Measurements from ENCODE around the gene SCN10A. TPM values are rescaled to one million over a fixed set of nuclear protein-coding genes. Genes with fewer than 3 reads are reported as not detected.

The SCN10A gene
- total RNA-seq, 2 donors from 2014 or later = not detected

DNA sequence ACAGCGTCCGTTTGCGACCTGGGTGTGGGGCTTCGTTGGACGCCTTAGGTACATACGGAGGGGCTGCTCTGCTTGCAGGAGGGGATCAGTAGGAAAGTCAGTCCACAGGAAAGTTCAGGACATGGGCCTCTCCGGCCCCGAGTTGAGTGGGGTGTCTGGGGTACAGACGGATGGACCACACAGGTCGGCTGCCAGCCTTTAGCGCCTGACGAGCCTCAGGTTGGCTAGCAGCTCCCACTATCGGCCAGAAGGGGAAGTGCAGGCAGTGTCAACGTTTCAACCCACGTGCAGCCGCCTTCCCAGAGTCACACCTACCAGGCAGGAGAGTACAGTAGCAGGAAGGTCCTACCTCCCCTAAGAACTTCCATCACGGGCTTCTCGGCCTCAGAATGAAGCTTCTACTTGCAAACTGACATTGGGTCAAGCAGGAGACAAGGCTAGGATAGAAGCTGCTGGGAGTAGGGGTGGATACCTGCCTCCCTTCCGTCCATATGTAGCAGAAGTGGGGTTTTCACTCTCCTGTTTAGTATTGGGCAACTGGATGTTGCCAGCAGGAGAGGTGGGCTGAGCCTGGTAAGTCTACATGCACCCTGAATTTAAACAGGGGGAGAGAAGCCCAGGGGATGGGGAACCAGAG lies 164.7 kb downstream of the SCN10A start:
- Histone ChIP-seq H3K9me3 (no peaks in the 10 kb centered on the region), H3K4me3 (no peak overlapping the region), H3K27ac (no peak overlapping the region), H3K27me3 (replicated peaks; ENCODE audit: insufficient read depth) (no peaks in the 10 kb centered on the region), H3K4me1 (replicated peaks) (no peaks in the 10 kb centered on the region), H3K36me3 (no peaks in the 10 kb centered on the region)
- peak; percentile 59 for DNase-seq (ENCODE audit: low spot score)
- WGBS = 9% methylated on average over 18 of the region's 19 CpGs
- intact Hi-C loops (cut with DNase I) = loop anchor here (1.0 kb wide), 1 partner anchor 130 kb away; no protein-coding TSS in a partner anchor
- peak; percentile 25 for TF ChIP-seq POLR2AphosphoS5 (IDR thresholded peaks at IDR 0.05)
- TF ChIP-seq POLR2A (IDR thresholded peaks at IDR 0.05) = no peak
- peak; percentile 83 to 90 (median 84) for TF ChIP-seq CTCF (IDR thresholded peaks at IDR 0.05)

- peak overlapping the region; percentile 33 to 49 for H3K4me3 ChIP-seq
- intact Hi-C loops (cut with DNase I) = no loop called here
- no peaks in the 10 kb centered on the region for H3K27me3 ChIP-seq (replicated peaks; ENCODE audit: insufficient read depth)
- DNase-seq (ENCODE audit: low spot score) = no peak
- 79% methylated on average over 14 of the region's 14 CpGs for WGBS
- H3K27ac ChIP-seq = no peak overlapping the region
- H3K36me3 ChIP-seq = no peaks in the 10 kb centered on the region
- TF ChIP-seq POLR2AphosphoS5 (IDR thresholded peaks at IDR 0.05) = no peak
- TF ChIP-seq CTCF (IDR thresholded peaks at IDR 0.05) = no peak
- no peak for TF ChIP-seq POLR2A (IDR thresholded peaks at IDR 0.05)
- no peaks in the 10 kb centered on the region for H3K4me1 ChIP-seq (replicated peaks)
- H3K9me3 ChIP-seq = no peaks in the 10 kb centered on the region
Measured at GRCh38 chr3:38650248-38650951, 165.6 kb downstream of the SCN10A start.

GRCh38 chr3:38649500-38650247 lies 166.3 kb downstream of the SCN10A start, which contains the start of gene SCN5A:
Gene SCN5A (minus strand): TSS chr3:38649687. CDS start chr3:38633307, 16,380 bp downstream.
- intact Hi-C loops (cut with DNase I) = loop anchor here (5.0 kb wide), 1 partner anchor 117 kb away; no protein-coding TSS in a partner anchor
- DNase-seq (ENCODE audit: low spot score) = peak; percentile 32
- Histone ChIP-seq H3K4me3 (peak within 1 kb of the TSS; percentile 33 to 49), H3K9me3 (no peaks in the 10 kb centered on the region), H3K27ac (no peak within 1 kb of the TSS), H3K27me3 (replicated peaks; ENCODE audit: insufficient read depth) (no peaks in the 10 kb centered on the region), H3K4me1 (replicated peaks) (no peaks in the 10 kb centered on the region), H3K36me3 (no peaks in the 10 kb centered on the region)
- TF ChIP-seq POLR2AphosphoS5 (IDR thresholded peaks at IDR 0.05) (no peak), CTCF (IDR thresholded peaks at IDR 0.05) (no peak), POLR2A (IDR thresholded peaks at IDR 0.05) (no peak)
- 1% methylated on average over 65 of the region's 76 CpGs for WGBS

GRCh38 chr3:38648659-38649499 lies 167.1 kb downstream of the SCN10A start:
- no peaks in the 10 kb centered on the region for H3K27me3 ChIP-seq (replicated peaks; ENCODE audit: insufficient read depth)
- peak overlapping the region; percentile 33 to 49 for H3K4me3 ChIP-seq
- 9% methylated on average over 56 of the region's 56 CpGs for WGBS
- no peaks in the 10 kb centered on the region for H3K36me3 ChIP-seq
- no peak for TF ChIP-seq POLR2AphosphoS5 (IDR thresholded peaks at IDR 0.05)
- no peak for TF ChIP-seq CTCF (IDR thresholded peaks at IDR 0.05)
- TF ChIP-seq POLR2A (IDR thresholded peaks at IDR 0.05) = no peak
- H3K9me3 ChIP-seq = no peaks in the 10 kb centered on the region
- no peak for DNase-seq (ENCODE audit: low spot score)
- no peaks in the 10 kb centered on the region for H3K4me1 ChIP-seq (replicated peaks)
- intact Hi-C loops (cut with DNase I) = loop anchor here (5.0 kb wide), 1 partner anchor 117 kb away; no protein-coding TSS in a partner anchor
- H3K27ac ChIP-seq = no peak overlapping the region
